ENCODE data around the gene MYL11.

GRCh38 chr16:30342751-30343490, 31.7 kb upstream of the MYL11 start:
- no peak for TF ChIP-seq CTCF (IDR thresholded peaks at IDR 0.05 in 2 of 3, conservative IDR thresholded peaks at IDR 0.05 in 1 of 3; ENCODE audit: borderline replicate concordance in 1 of 3, insufficient read depth in 1 of 3, low read depth in 2 of 3, low read length in 2 of 3)
- no peak for TF ChIP-seq EZH2phosphoT487 (IDR thresholded peaks at IDR 0.05; ENCODE audit: borderline replicate concordance)
- no peak for TF ChIP-seq POLR2AphosphoS5 (IDR thresholded peaks at IDR 0.05; ENCODE audit: low read depth, low read length)
- no peak for TF ChIP-seq POLR2A (IDR thresholded peaks at IDR 0.05; ENCODE audit: borderline replicate concordance, extremely low read depth, insufficient read depth, insufficient read length)
- TF ChIP-seq EGR1 (IDR thresholded peaks at IDR 0.05; ENCODE audit: low read depth), result no peak
- TF ChIP-seq JUND (IDR thresholded peaks at IDR 0.05), result no peak
- no peak for TF ChIP-seq ELF1 (IDR thresholded peaks at IDR 0.05; ENCODE audit: borderline replicate concordance, low read depth)
- TF ChIP-seq RAD21 (IDR thresholded peaks at IDR 0.05; ENCODE audit: low read depth), result no peak
- no peak for TF ChIP-seq SRF (IDR thresholded peaks at IDR 0.05; ENCODE audit: low read depth)
- no peak for TF ChIP-seq MAX (IDR thresholded peaks at IDR 0.05)
- no peak for TF ChIP-seq ZBTB33 (IDR thresholded peaks at IDR 0.05; ENCODE audit: extremely low read depth, insufficient replicate concordance, low read length)
- TF ChIP-seq FOSL1 (IDR thresholded peaks at IDR 0.05; ENCODE audit: low read depth), result no peak
- no peak for TF ChIP-seq CBX3 (IDR thresholded peaks at IDR 0.05; ENCODE audit: low read depth)
- TF ChIP-seq ZFX (IDR thresholded peaks at IDR 0.05), result no peak
